NCI-H2081 (cell line): Measurements from ENCODE around the gene SPAG9.
"Not testable (repeated sequence)": the region's sequence is repeated elsewhere in the genome, so short reads cannot be mapped to it uniquely, and the experiment has no call there.

ENCODE experiments used
- DNase-seq, 2 experiments: peaks; one replicate each; lab custom pipeline; 2025; lab: John Stamatoyannopoulos, UW

SPAG9 gene

GRCh38 chr17:50955160-50955559, 165.5 kb downstream of the SPAG9 start:
- no peak for DNase-seq

- DNase-seq: no peak
These were observed 166.0 kb downstream of the SPAG9 start for GRCh38 chr17:50954641-50955121.

GRCh38 chr17:50953831-50954601, 166.7 kb downstream of the SPAG9 start:
- peak; percentile 76 to 92 for DNase-seq

GRCh38 chr17:50953518-50953830, 167.2 kb downstream of the SPAG9 start:
- no peak for DNase-seq

GRCh38 chr17:50952889-50953288, 167.8 kb downstream of the SPAG9 start:
- no peak for DNase-seq

GRCh38 chr17:50952013-50952412, 168.7 kb downstream of the SPAG9 start:
- peak; percentile 93 to 96 for DNase-seq

GRCh38 chr17:50949989-50950877, 170.4 kb downstream of the SPAG9 start:
- DNase-seq: peak; percentile 66 to 76

GRCh38 chr17:50949128-50949988, 171.3 kb downstream of the SPAG9 start:
- peak in 1 of 2 experiments; percentile 46 for DNase-seq

GRCh38 chr17:50948711-50949110, 172.0 kb downstream of the SPAG9 start:
- DNase-seq: no peak

- peak; percentile 74 to 87 for DNase-seq
These were observed 172.7 kb downstream of the SPAG9 start for GRCh38 chr17:50947782-50948543.

GRCh38 chr17:50946891-50947781, 173.5 kb downstream of the SPAG9 start:
- no peak for DNase-seq

- DNase-seq: no peak
These were observed 174.3 kb downstream of the SPAG9 start for GRCh38 chr17:50946223-50946890.

GRCh38 chr17:50945779-50946222, 174.9 kb downstream of the SPAG9 start:
- DNase-seq: no peak

- DNase-seq: no peak
These were observed 175.6 kb downstream of the SPAG9 start for GRCh38 chr17:50944902-50945720.

GRCh38 chr17:50944054-50944901, 176.4 kb downstream of the SPAG9 start:
- peak; percentile 88 to 92 for DNase-seq

- peak in 1 of 2 experiments; percentile 50 for DNase-seq
These were observed 177.1 kb downstream of the SPAG9 start for GRCh38 chr17:50943575-50943933.

GRCh38 chr17:50941676-50942048, 179.0 kb downstream of the SPAG9 start:
- not testable (repeated sequence) for DNase-seq
